CD4-positive, alpha-beta memory T cell (primary cell): ENCODE data around the gene GLYATL1B. TPM values are rescaled to one million over a fixed set of nuclear protein-coding genes. Genes with fewer than 3 reads are reported as not detected.
"Not testable (repeated sequence)": the region's sequence is repeated elsewhere in the genome, so short reads cannot be mapped to it uniquely, and the experiment has no call there.

Experiments used
- CTCF ChIA-PET: fragments of 350-600 bp; sonication (Branson Sonifier 250); formaldehyde crosslinking; loops from one replicate; lab custom pipeline; 2021; ENCODE audit warnings: inconsistent platforms; ENCODE audit not compliant: partially characterized antibody; lab: Charles Lee
- POLR2A ChIA-PET: fragments of 350-600 bp; sonication (Branson Sonifier 250); formaldehyde crosslinking; loops from one replicate; lab custom pipeline; 2021; ENCODE audit not compliant: partially characterized antibody; lab: Charles Lee
- DNase-seq, 5 donors: peaks; one replicate each; pipeline versions ENCODE4 v3.0.0 to v3.0.0-alpha.2; 2020 to 2022; ENCODE audit warnings: mixed read lengths in 1 of 5
- H3K27ac ChIP-seq: one replicate; pipeline ENCODE4 v1.7.0; 2013; ENCODE audit warnings: low read depth, low read length
- H3K27me3 ChIP-seq: 2 replicates; pipeline ENCODE4 v1.7.0; 2013; ENCODE audit warnings: mild to moderate bottlenecking, low read length, moderate library complexity; ENCODE audit not compliant: insufficient read depth
- H3K36me3 ChIP-seq: 2 replicates; pipeline ENCODE4 v1.7.0; 2013; ENCODE audit warnings: mild to moderate bottlenecking, low read length, moderate library complexity; ENCODE audit not compliant: insufficient read depth
- H3K4me1 ChIP-seq: 2 replicates; pipeline ENCODE4 v1.7.0; 2013; ENCODE audit warnings: mild to moderate bottlenecking, low read length, moderate library complexity; ENCODE audit not compliant: insufficient read depth
- H3K4me3 ChIP-seq, 2 donors: one replicate each; pipeline ENCODE4 v1.7.0; 2013; ENCODE audit warnings: low read length in 2 of 2, mild to moderate bottlenecking in 1 of 2
- H3K9me3 ChIP-seq, 2 donors: one replicate each; pipeline ENCODE4 v1.7.0; 2013; ENCODE audit warnings: low read length in 2 of 2, control low read depth in 1 of 2; ENCODE audit not compliant: control insufficient read depth in 1 of 2
- H3K27ac Mint-ChIP-seq, 7 donors: one replicate each; pipeline ENCODE4 v1.8.0; 2020 to 2021; ENCODE audit warnings: mixed read lengths in 7 of 7, mild to moderate bottlenecking in 6 of 7, inconsistent platforms in 3 of 7, moderate library complexity in 3 of 7
- H3K27me3 Mint-ChIP-seq, 2 donors: one replicate each; pipeline ENCODE4 v1.8.0; 2020 to 2021; ENCODE audit warnings: mixed read lengths in 2 of 2
- H3K36me3 Mint-ChIP-seq, 2 donors: one replicate each; pipeline ENCODE4 v1.8.0; 2020 to 2021; ENCODE audit warnings: mixed read lengths in 2 of 2, inconsistent platforms in 1 of 2, mild to moderate bottlenecking in 1 of 2
- H3K4me1 Mint-ChIP-seq, 4 donors: one replicate each; pipeline ENCODE4 v1.8.0; 2020 to 2021; ENCODE audit warnings: mixed read lengths in 4 of 4, mild to moderate bottlenecking in 1 of 4
- H3K4me3 Mint-ChIP-seq, 8 donors: one replicate each; pipeline ENCODE4 v1.8.0; 2020 to 2021; ENCODE audit warnings: mixed read lengths in 8 of 8, mild to moderate bottlenecking in 7 of 8, moderate library complexity in 6 of 8, inconsistent platforms in 3 of 8
- H3K9me3 Mint-ChIP-seq, 8 donors: one replicate each; pipeline ENCODE4 v1.8.0; 2020 to 2021; ENCODE audit warnings: mixed read lengths in 8 of 8, mild to moderate bottlenecking in 5 of 8, inconsistent platforms in 3 of 8, moderate library complexity in 1 of 8
- intact Hi-C: fragments of 100-400 bp; cut with micrococcal nuclease; formaldehyde crosslinking; loops from one replicate; pipeline ENCODE4 v1.15.1; 2023
- polyA plus RNA-seq, 2 donors: library from polyadenylated mRNA; unstranded; fragments of 300-500 nt; fragmentation: Illumina TruSeq; gene quantifications; one replicate each; pipeline ENCODE4 v1.2.3, GENCODE V29; 2021
- total RNA-seq, 2 experiments: library from RNA; stranded (reverse); gene quantifications; one replicate each; pipeline ENCODE4 v1.2.3, GENCODE V29; 2021

The GLYATL1B gene
- total and polyA plus RNA-seq, 4 experiments from 2014 or later = not detected

DNA sequence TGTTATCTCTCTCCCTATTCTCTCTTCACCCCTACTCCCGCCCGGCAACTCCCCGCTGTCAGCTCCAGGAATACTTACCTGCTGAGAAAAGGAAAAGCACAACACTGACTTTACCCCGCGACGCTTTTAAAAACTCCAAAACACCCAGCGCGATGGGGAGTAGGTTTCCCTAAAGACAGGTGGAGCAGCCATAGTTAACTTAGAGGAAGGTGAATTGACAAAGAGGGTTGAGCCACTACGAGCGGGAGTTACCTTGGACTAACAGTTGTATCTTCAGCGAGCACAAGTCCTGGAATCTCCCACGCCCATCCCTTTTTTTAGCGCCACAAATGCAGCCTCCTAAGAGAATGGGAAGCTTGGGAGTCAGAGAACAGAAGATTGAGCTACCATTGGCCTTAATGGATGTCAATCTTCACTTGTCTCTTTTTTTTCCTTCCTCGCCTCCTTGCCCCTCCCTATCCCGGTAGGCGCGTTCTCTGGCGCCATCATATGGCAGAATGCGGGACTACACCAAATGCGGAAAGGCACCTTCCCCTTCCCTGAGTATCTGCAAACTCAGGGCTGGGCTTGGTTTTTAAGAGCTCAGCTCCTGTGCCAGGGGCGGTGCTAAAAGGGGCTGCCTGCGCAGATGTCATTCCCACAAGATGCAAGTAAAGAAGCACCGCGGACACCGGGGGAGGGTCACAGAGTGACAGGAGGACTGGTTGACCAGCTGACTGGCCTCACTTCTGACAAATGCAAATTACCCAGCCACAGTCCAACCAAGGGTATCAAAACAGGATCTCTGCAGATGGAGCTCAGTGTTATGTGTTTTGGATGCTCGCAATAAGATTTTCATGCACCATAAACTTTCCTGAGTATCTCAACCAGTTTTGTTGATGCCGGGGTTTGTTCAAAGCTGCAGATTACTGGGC is 27.7 kb upstream of the GLYATL1B start:
- POLR2A ChIA-PET, H3K27ac ChIP-seq, H3K9me3 ChIP-seq, H3K27me3 ChIP-seq, H3K9me3 Mint-ChIP-seq, H3K36me3 ChIP-seq, H3K36me3 Mint-ChIP-seq, intact Hi-C loops: not testable (repeated sequence)
- H3K27ac Mint-ChIP-seq = peak overlapping the region in 2 of 7 donors; percentile 8 to 73
- CTCF ChIA-PET = interaction anchor here (0.7 to 4.3 kb wide), 19 partner anchors 9 to 405 kb away, joined by 3 to 23 read pairs (median 5); partner anchors contain the start of genes FAM111A and FAM111B
- peaks cover 6 to 13% (median 9%) of the 10 kb centered on the region in 4 donors for H3K4me1 Mint-ChIP-seq
- peaks cover 16 to 31% of the 10 kb centered on the region in 2 donors for H3K27me3 Mint-ChIP-seq
- Histone ChIP-seq H3K4me3 (peak overlapping the region in 1 of 2 donors; percentile 47), H3K4me1 (peaks cover 10% of the 10 kb centered on the region)
- peak; percentile 69 to 84 (median 76) for DNase-seq
- peak overlapping the region; percentile 76 to 86 (median 84) for H3K4me3 Mint-ChIP-seq

- H3K36me3 Mint-ChIP-seq, H3K9me3 Mint-ChIP-seq, H3K27ac Mint-ChIP-seq, POLR2A ChIA-PET, H3K36me3 ChIP-seq, intact Hi-C loops, DNase-seq, H3K4me3 Mint-ChIP-seq, H3K27ac ChIP-seq, H3K27me3 ChIP-seq, H3K9me3 ChIP-seq, H3K4me3 ChIP-seq: not testable (repeated sequence)
- Mint-ChIP-seq H3K4me1 (peaks cover 6 to 13% (median 9%) of the 10 kb centered on the region in 4 donors), H3K27me3 (peaks cover 25 to 41% of the 10 kb centered on the region in 2 donors)
- peaks cover 10% of the 10 kb centered on the region for H3K4me1 ChIP-seq
- CTCF ChIA-PET = interaction anchor here (2.1 to 4.3 kb wide), 2 partner anchors 76 to 98 kb away, joined by 5 to 23 read pairs; no protein-coding TSS in a partner anchor
These were observed 26.0 kb upstream of the GLYATL1B start for GRCh38 chr11:59060096-59060495.

DNA sequence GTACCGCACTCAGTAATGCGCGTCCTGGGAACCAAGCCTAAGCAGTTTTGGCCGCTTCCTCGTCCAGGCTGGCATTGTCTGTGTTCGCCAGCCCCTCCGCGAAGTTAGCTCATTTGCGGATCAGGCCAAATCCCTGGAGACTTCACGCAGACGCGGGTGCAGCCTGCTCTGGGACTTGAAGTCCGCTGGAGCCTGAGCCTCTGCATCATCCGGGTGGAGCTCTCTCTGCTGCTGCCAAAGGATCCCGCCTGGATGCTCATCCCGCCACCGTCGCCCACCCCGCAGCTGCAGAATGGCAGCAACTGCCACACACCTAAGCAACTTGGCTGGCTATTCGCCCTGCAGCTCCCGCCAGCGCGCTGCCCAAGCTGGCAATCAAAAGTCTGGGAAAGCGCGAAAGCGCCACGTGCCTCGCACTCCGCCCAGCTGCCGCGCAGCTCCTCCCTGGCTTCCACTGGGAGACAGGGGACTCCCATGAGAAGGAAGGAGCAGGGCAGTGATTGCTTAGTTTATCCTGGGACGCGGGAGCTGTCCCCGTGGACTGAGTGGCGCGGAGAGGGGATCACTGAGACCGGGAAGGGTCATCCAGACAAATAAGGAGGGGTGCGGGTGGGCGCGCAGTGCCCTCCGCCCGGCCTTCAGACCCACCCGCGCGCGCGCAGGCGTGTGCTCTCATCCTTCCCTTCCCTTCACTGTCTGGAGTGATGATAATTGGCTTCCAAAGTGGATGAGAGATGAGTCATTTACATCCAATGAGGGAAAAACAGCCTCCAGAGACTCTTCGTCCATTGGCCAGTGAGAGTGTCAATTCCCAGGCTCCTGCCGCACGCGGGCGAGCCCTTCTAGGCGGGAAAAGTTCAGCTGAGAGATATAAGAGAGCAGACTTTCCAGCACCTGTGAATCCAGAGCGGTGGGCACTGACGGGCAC is 23.2 kb upstream of the GLYATL1B start:
- no peaks in the 10 kb centered on the region for H3K9me3 Mint-ChIP-seq
- ChIA-PET POLR2A (no interaction called here), CTCF (interaction anchor here (1.1 to 1.5 kb wide), 3 partner anchors 9 to 73 kb away, joined by 3 to 6 read pairs (median 5); no protein-coding TSS in a partner anchor)
- peaks cover 20 to 45% of the 10 kb centered on the region in 2 donors for H3K27me3 Mint-ChIP-seq
- no peak for DNase-seq
- H3K4me3 ChIP-seq = no peak overlapping the region
- H3K36me3 ChIP-seq = no peaks in the 10 kb centered on the region
- H3K27ac ChIP-seq = no peak overlapping the region
- H3K36me3 Mint-ChIP-seq = no peaks in the 10 kb centered on the region
- no peaks in the 10 kb centered on the region for H3K9me3 ChIP-seq
- intact Hi-C loops = no loop called here
- H3K27ac Mint-ChIP-seq = no peak overlapping the region
- peaks cover 5 to 11% (median 8%) of the 10 kb centered on the region in 4 donors for H3K4me1 Mint-ChIP-seq
- no peaks in the 10 kb centered on the region for H3K27me3 ChIP-seq
- no peak overlapping the region for H3K4me3 Mint-ChIP-seq
- peaks cover 9% of the 10 kb centered on the region for H3K4me1 ChIP-seq

DNA sequence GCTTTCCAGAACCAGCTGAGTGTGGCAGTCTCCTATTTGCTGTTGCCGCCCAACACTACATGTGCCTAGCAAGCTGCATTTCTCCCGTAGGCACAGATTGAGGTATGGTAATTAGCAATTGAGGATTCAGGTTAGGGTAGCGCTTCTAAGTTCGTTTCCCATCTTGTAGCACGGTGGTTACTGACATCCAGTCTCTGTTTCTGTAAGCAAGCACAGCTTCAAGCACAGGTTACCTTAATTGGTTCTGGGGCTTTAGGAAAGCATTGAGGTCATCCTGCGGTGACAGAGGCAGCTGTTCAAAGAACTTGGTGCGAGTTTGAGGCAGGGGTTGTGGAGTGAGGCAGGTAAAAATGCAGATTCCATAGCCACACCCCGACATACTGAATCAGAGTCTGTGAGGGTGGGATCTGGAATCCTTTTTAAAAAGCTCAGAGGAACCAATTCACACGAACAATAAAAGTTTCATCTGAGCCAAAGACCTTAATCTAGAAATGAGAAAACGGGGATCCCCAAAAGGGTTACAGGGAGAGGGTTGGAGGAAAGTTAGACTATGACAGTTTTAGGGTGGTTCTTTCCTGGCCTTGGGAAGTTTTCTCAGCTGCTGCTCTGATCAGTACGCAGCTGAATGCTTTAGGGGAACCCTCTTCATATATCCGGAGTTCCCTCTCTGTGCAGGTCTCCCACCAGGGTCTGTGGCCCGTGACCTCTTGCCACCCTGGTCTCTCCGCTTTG is 21.9 kb upstream of the GLYATL1B start:
- H3K36me3 Mint-ChIP-seq, H3K27me3 ChIP-seq, H3K4me3 Mint-ChIP-seq, H3K9me3 ChIP-seq, H3K4me3 ChIP-seq, H3K27ac Mint-ChIP-seq, intact Hi-C loops, H3K4me1 ChIP-seq, H3K9me3 Mint-ChIP-seq, H3K27ac ChIP-seq, DNase-seq, H3K4me1 Mint-ChIP-seq, POLR2A ChIA-PET, H3K36me3 ChIP-seq: not testable (repeated sequence)
- CTCF ChIA-PET = interaction anchor here (1.1 to 2.6 kb wide), 3 partner anchors 10 to 94 kb away, joined by 3 to 6 read pairs (median 6); no protein-coding TSS in a partner anchor
- H3K27me3 Mint-ChIP-seq = peaks cover 20 to 40% of the 10 kb centered on the region in 2 donors

- H3K4me1 Mint-ChIP-seq = no peaks in the 10 kb centered on the region
- H3K9me3 Mint-ChIP-seq = peaks cover 0 to 9% (median under 1%) of the 10 kb centered on the region in 8 donors
- intact Hi-C loops = no loop called here
- H3K27me3 Mint-ChIP-seq = peaks cover 18 to 54% of the 10 kb centered on the region in 2 donors
- H3K27ac ChIP-seq = no peak overlapping the region
- no peaks in the 10 kb centered on the region for H3K27me3 ChIP-seq
- no peaks in the 10 kb centered on the region for H3K4me1 ChIP-seq
- H3K36me3 Mint-ChIP-seq = no peaks in the 10 kb centered on the region
- DNase-seq = no peak
- no peaks in the 10 kb centered on the region for H3K9me3 ChIP-seq
- CTCF ChIA-PET = no interaction called here
- H3K4me3 Mint-ChIP-seq = no peak overlapping the region
- H3K4me3 ChIP-seq = no peak overlapping the region
- H3K27ac Mint-ChIP-seq = no peak overlapping the region
- no peaks in the 10 kb centered on the region for H3K36me3 ChIP-seq
- POLR2A ChIA-PET = no interaction called here
These were observed 17.0 kb upstream of the GLYATL1B start for GRCh38 chr11:59069087-59069486.

GRCh38 chr11:59076876-59077571 is 9.1 kb upstream of the GLYATL1B start:
- no peaks in the 10 kb centered on the region for H3K36me3 Mint-ChIP-seq
- peaks cover 9 to 29% of the 10 kb centered on the region in 2 donors for H3K27me3 Mint-ChIP-seq
- Histone ChIP-seq H3K27ac (no peak overlapping the region), H3K36me3 (no peaks in the 10 kb centered on the region), H3K4me3 (no peak overlapping the region), H3K9me3 (no peaks in the 10 kb centered on the region), H3K4me1 (no peaks in the 10 kb centered on the region), H3K27me3 (no peaks in the 10 kb centered on the region)
- intact Hi-C loops = no loop called here
- ChIA-PET CTCF (interaction anchor here (0.9 to 1.4 kb wide), 3 partner anchors 19 to 59 kb away, joined by 3 to 5 read pairs (median 4); no protein-coding TSS in a partner anchor), POLR2A (no interaction called here)
- no peak overlapping the region for H3K4me3 Mint-ChIP-seq
- H3K9me3 Mint-ChIP-seq = peaks cover 0 to 13% (median 7%) of the 10 kb centered on the region in 8 donors
- H3K4me1 Mint-ChIP-seq = peaks cover 0 to 1% (median 0%) of the 10 kb centered on the region in 4 donors
- no peak for DNase-seq
- H3K27ac Mint-ChIP-seq = no peak overlapping the region
